ENCODE results near the gene CSPG4.
"Not testable (repeated sequence)": the region's sequence is repeated elsewhere in the genome, so short reads cannot be mapped to it uniquely, and the experiment has no call there.

CSPG4 gene

GRCh38 chr15:75697523-75697922 is 15.1 kb downstream of the CSPG4 start:
- intact Hi-C loops (cut with DNase I): no loop called here
- DNase-seq: no peak

GRCh38 chr15:75696854-75697259 is 15.8 kb downstream of the CSPG4 start:
- peak in 1 of 42 donors; percentile 40 for DNase-seq

GRCh38 chr15:75696311-75696720 is 16.3 kb downstream of the CSPG4 start:
- intact Hi-C loops (cut with DNase I): no loop called here
- peak in 31 of 42 donors; percentile 16 to 70 (median 44) for DNase-seq

More at GRCh38 chr15:75696854-75697259, 15.8 kb downstream of the CSPG4 start:
- intact Hi-C loops (cut with DNase I): no loop called here

- no peak for DNase-seq
These were observed 16.9 kb downstream of the CSPG4 start for GRCh38 chr15:75695634-75696310.

GRCh38 chr15:75695220-75695619 is 17.4 kb downstream of the CSPG4 start:
- DNase-seq: peak in 6 of 42 donors; percentile 13 to 50 (median 26)
- intact Hi-C loops (cut with DNase I): no loop called here

More at GRCh38 chr15:75695634-75696310, 16.9 kb downstream of the CSPG4 start:
- intact Hi-C loops (cut with DNase I): no loop called here

- peak in 39 of 42 donors; percentile 18 to 80 (median 50) for DNase-seq
- intact Hi-C loops (cut with DNase I): no loop called here
These were observed 18.1 kb downstream of the CSPG4 start for GRCh38 chr15:75694241-75695182.

GRCh38 chr15:75693501-75694240 is 19.0 kb downstream of the CSPG4 start:
- DNase-seq: peak in 1 of 42 donors; percentile 40
- intact Hi-C loops (cut with DNase I): no loop called here

GRCh38 chr15:75693028-75693427 is 19.6 kb downstream of the CSPG4 start:
- DNase-seq; intact Hi-C loops (cut with DNase I): not testable (repeated sequence)

GRCh38 chr15:75692311-75692710 is 20.3 kb downstream of the CSPG4 start:
- intact Hi-C loops (cut with DNase I); DNase-seq: not testable (repeated sequence)

- intact Hi-C loops (cut with DNase I); DNase-seq: not testable (repeated sequence)
These were observed 23.2 kb downstream of the CSPG4 start for GRCh38 chr15:75689429-75689828.

- intact Hi-C loops (cut with DNase I): no loop called here
- no peak for DNase-seq
These were observed 23.8 kb downstream of the CSPG4 start for GRCh38 chr15:75688831-75689230.

- DNase-seq: no peak
- intact Hi-C loops (cut with DNase I): no loop called here
These were observed 24.4 kb downstream of the CSPG4 start for GRCh38 chr15:75688278-75688557.

GRCh38 chr15:75687486-75688277 is 25.0 kb downstream of the CSPG4 start:
- intact Hi-C loops (cut with DNase I): no loop called here
- no peak for DNase-seq

- intact Hi-C loops (cut with DNase I): not testable (repeated sequence)
- peak in 41 of 42 donors; percentile 48 to 88 (median 74) for DNase-seq
These were observed 26.4 kb downstream of the CSPG4 start for GRCh38 chr15:75686212-75686642.

- intact Hi-C loops (cut with DNase I): no loop called here
- no peak for DNase-seq
These were observed 27.5 kb downstream of the CSPG4 start for GRCh38 chr15:75685195-75685594.

- no peak for DNase-seq
- intact Hi-C loops (cut with DNase I): no loop called here
These were observed 28.0 kb downstream of the CSPG4 start for GRCh38 chr15:75684648-75685047.

- intact Hi-C loops (cut with DNase I): not testable (repeated sequence)
- peak in 41 of 42 donors; percentile 58 to 86 (median 70) for DNase-seq
These were observed 28.9 kb downstream of the CSPG4 start for GRCh38 chr15:75683646-75684312.
